GM04504 (cell line): ENCODE data around the gene HCFC2.

ENCODE experiments used
- DNase-seq: peaks from one replicate; pipeline ENCODE4 v3.0.0-alpha.2; 2012; ENCODE audit warnings: low read depth

The HCFC2 gene

GRCh38 chr12:104121001-104121400 is 56.7 kb downstream of the HCFC2 start:
- DNase-seq: no peak

GRCh38 chr12:104122298-104122697 is 58.0 kb downstream of the HCFC2 start:
- no peak for DNase-seq

- DNase-seq: no peak
These were observed 62.2 kb downstream of the HCFC2 start for GRCh38 chr12:104126548-104126947.

GRCh38 chr12:104130760-104131159 is 66.4 kb downstream of the HCFC2 start:
- no peak for DNase-seq

- no peak for DNase-seq
These were observed 67.3 kb downstream of the HCFC2 start for GRCh38 chr12:104131609-104132008.

GRCh38 chr12:104132351-104132956 is 68.1 kb downstream of the HCFC2 start:
- no peak for DNase-seq

GRCh38 chr12:104133321-104133720 is 69.0 kb downstream of the HCFC2 start:
- no peak for DNase-seq

- no peak for DNase-seq
These were observed 69.5 kb downstream of the HCFC2 start for GRCh38 chr12:104133866-104134265.

GRCh38 chr12:104134882-104135281 is 70.6 kb downstream of the HCFC2 start:
- DNase-seq: no peak

- DNase-seq: no peak
These were observed 72.2 kb downstream of the HCFC2 start for GRCh38 chr12:104136577-104136976.

GRCh38 chr12:104137001-104137901 is 72.9 kb downstream of the HCFC2 start:
- DNase-seq: no peak

GRCh38 chr12:104137902-104138796 is 73.8 kb downstream of the HCFC2 start, which contains the start of gene NFYB:
Gene NFYB (minus strand): TSS chr12:104138210. CDS start chr12:104135453, 2,757 bp downstream.
- peak; percentile 95 for DNase-seq

GRCh38 chr12:104138797-104139152 is 74.4 kb downstream of the HCFC2 start:
- DNase-seq: no peak

GRCh38 chr12:104142543-104142942 is 78.2 kb downstream of the HCFC2 start:
- no peak for DNase-seq

- no peak for DNase-seq
These were observed 78.7 kb downstream of the HCFC2 start for GRCh38 chr12:104143002-104143401.

- DNase-seq: no peak
These were observed 79.6 kb downstream of the HCFC2 start for GRCh38 chr12:104143918-104144317.

- DNase-seq: no peak
These were observed 83.0 kb downstream of the HCFC2 start for GRCh38 chr12:104147346-104147745.

GRCh38 chr12:104150416-104150815 is 86.1 kb downstream of the HCFC2 start:
- DNase-seq: no peak

- no peak for DNase-seq
These were observed 88.4 kb downstream of the HCFC2 start for GRCh38 chr12:104152685-104153241.

- DNase-seq: no peak
These were observed 90.0 kb downstream of the HCFC2 start for GRCh38 chr12:104154286-104154685.

- no peak for DNase-seq
These were observed 90.5 kb downstream of the HCFC2 start for GRCh38 chr12:104154806-104155205.
